VCaP (cell line): ENCODE data around the gene TMEM167B.

Experiments
- H3K27ac ChIP-seq: fragments of 450-650 bp; 2 replicates; pipeline ENCODE4 v1.5.1; 2017
- CTCF ChIP-seq: fragments of 450-650 bp; conservative IDR thresholded peaks from 2 replicates; pipeline ENCODE4 v1.5.1; 2017; ENCODE audit warnings: mild to moderate bottlenecking, moderate library complexity

The TMEM167B gene

DNA sequence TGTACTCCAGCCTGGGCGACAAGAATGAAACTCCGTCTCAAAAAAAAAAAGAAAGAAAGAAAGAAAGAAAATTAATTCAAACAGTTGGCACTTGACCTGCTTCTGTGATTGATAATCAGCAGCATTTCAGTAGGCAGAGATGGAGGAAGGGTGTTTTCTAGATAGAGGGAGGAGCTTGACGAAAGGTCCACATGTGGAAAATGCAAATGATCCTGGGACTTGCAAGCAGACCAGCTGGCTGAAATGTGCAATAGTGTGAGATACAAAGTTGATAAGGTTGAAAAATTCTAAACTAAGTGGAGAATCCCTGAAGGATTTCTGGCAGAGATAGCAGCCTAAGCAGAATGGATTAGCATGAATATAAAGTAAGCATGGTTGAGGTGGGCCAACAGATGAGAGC, 27.5 kb downstream of the TMEM167B start:
- no peak for TF ChIP-seq CTCF
- no peak overlapping the region for H3K27ac ChIP-seq

DNA sequence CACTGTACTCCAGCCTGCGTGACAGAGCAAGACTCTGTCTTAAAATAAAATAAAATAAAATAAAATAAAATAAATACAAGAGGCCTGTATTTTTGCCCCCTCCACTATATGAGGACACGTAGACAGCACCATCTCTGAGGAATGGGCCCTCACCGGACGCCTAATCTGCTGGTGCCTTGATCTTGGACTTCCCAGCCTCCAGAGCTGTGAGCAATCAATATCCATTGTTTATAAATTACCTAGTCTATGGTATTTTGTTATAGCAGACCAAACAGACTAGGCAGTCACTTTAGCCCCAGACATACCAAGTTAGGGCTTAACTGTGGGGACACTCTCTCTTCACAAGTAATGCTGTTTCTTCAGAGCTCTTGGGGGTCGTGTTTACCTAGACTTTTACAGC, 29.8 kb downstream of the TMEM167B start:
- TF ChIP-seq CTCF: no peak
- no peak overlapping the region for H3K27ac ChIP-seq

DNA sequence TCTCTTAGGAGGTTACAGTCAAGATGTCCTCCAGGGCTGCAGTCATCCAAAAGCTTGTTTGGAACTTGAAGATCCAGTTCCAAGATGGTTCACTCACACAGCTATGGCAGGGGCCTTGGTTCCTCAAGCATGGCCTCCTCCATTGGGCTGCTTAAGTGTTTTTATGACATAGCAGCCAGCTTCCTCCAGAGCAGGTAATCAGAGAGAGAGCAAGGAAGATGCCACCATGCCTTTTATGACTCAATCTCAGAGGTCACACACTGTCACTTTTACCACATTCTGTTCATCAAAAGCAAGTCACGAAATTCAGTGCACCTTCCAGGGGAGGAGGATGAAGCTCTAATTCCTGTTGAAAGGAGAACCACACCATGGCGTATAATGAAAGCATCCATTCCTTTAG, 40.5 kb downstream of the TMEM167B start:
- no peak overlapping the region for H3K27ac ChIP-seq
- no peak for TF ChIP-seq CTCF

- no peak for TF ChIP-seq CTCF
Observed at GRCh38 chr1:109131800-109132199, 41.2 kb downstream of the TMEM167B start.

GRCh38 chr1:109133002-109133706, 42.6 kb downstream of the TMEM167B start:
- TF ChIP-seq CTCF: no peak

More at GRCh38 chr1:109131800-109132199, 41.2 kb downstream of the TMEM167B start:
- no peak overlapping the region for H3K27ac ChIP-seq

DNA sequence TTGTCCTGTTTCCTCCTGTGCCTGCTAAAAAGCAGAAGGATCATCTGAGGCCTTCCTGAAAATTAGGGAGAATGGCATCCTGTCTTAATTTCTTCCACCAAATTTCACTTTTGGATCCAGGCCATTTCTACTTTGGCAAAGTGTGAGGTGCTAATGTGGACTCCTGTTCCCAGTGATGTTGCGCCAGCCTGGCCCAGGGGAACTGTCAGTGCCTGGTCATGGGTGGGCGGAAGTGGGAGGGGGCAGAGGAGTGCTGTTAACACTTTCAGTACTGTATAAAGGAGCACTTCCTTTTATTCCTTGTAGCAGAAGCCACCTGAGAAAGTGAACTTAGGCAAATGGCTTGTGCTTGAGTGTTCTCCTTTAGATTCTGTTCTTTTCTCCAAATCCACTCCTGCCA, 43.3 kb downstream of the TMEM167B start:
- no peak overlapping the region for H3K27ac ChIP-seq
- no peak for TF ChIP-seq CTCF

More at GRCh38 chr1:109133002-109133706, 42.6 kb downstream of the TMEM167B start:
- no peak overlapping the region for H3K27ac ChIP-seq

- no peak overlapping the region for H3K27ac ChIP-seq
- TF ChIP-seq CTCF: no peak
Observed at GRCh38 chr1:109134423-109134822, 43.9 kb downstream of the TMEM167B start.
